SK-N-SH (cell line): ENCODE results near the gene STIM1. TPM values are rescaled to one million over a fixed set of nuclear protein-coding genes. Genes with fewer than 3 reads are reported as not detected.

Experiments used
- CTCF ChIA-PET: fragments of 300-600, 350-600 bp; formaldehyde crosslinking; extraction: SDS; loops from one replicate; lab custom pipeline; 2021; lab: Yijun Ruan, JAX
- POLR2A ChIA-PET: fragments of 350-600 bp; sonication (Branson Sonifier 250); formaldehyde crosslinking; extraction: SDS; loops from one replicate; lab custom pipeline; 2020; ENCODE audit warnings: antibody characterized with exemption, inconsistent platforms; lab: Yijun Ruan, JAX
- DNase-seq: peaks from one replicate; pipeline ENCODE4 v3.0.0; 2012
- H2AFZ ChIP-seq: fragments of 200-600 bp; sonication (generic); 2 replicates; pipeline ENCODE4 v1.8.1; 2016; ENCODE audit warnings: antibody characterized with exemption, mild to moderate bottlenecking, low read depth
- H3F3A ChIP-seq: fragments of 200-600 bp; sonication (generic); replicated peaks from 2 replicates; pipeline ENCODE3; 2016; ENCODE audit warnings: antibody characterized with exemption, mild to moderate bottlenecking; ENCODE audit not compliant: insufficient read depth
- H3K27ac ChIP-seq, 2 experiments: fragments of 200-500 bp in 1 of 2; fragments of 200-600 bp in 1 of 2; sonication (Bioruptor generic) in 1 of 2; sonication (generic), shearing (Covaris generic) in 1 of 2; 2 replicates each; pipeline versions ENCODE4 v1.5.1 to v1.6.1; 2014 to 2016; ENCODE audit warnings: low read depth in 2 of 2, inconsistent platforms in 1 of 2, low read length in 1 of 2, mild to moderate bottlenecking in 1 of 2, mixed read lengths in 1 of 2
- H3K27me3 ChIP-seq: fragments of 200-600 bp; sonication (generic), shearing (Covaris generic); 2 replicates; pipeline ENCODE4 v1.6.1; 2016; ENCODE audit warnings: mixed run types; ENCODE audit not compliant: insufficient read depth
- H3K36me3 ChIP-seq, 2 experiments: fragments of 200-500 bp in 1 of 2; fragments of 200-600 bp in 1 of 2; sonication (Bioruptor generic) in 1 of 2; sonication (generic) in 1 of 2; replicated peaks in 1 of 2; 2 replicates each; pipeline versions ENCODE3 to v1.5.1; 2014 to 2016; ENCODE audit warnings: low read length in 1 of 2, mild to moderate bottlenecking in 1 of 2; ENCODE audit not compliant: insufficient read depth in 2 of 2, control insufficient read depth in 1 of 2
- H3K4me1 ChIP-seq, 2 experiments: fragments of 200-500 bp in 1 of 2; fragments of 200-600 bp in 1 of 2; sonication (Bioruptor generic) in 1 of 2; sonication (generic), shearing (Covaris generic) in 1 of 2; 2 replicates each; pipeline versions ENCODE4 v1.5.1 to v1.6.1; 2014 to 2016; ENCODE audit warnings: low read depth in 1 of 2, low read length in 1 of 2, mixed run types in 1 of 2; ENCODE audit not compliant: insufficient read depth in 2 of 2, control insufficient read depth in 1 of 2
- H3K4me2 ChIP-seq: fragments of 200-600 bp; sonication (generic), shearing (Covaris generic); 2 replicates; pipeline ENCODE4 v1.6.1; 2017; ENCODE audit warnings: mixed run types
- H3K4me3 ChIP-seq, 2 experiments: fragments of 200-500 bp in 1 of 2; fragments of 200-600 bp in 1 of 2; sonication (Bioruptor generic) in 1 of 2; sonication (generic), shearing (Covaris generic) in 1 of 2; 2 replicates each; pipeline versions ENCODE4 v1.5.1 to v1.8.1; 2014 to 2016; ENCODE audit warnings: low read depth in 2 of 2, inconsistent platforms in 1 of 2, low read length in 1 of 2, mild to moderate bottlenecking in 1 of 2, mixed read lengths in 1 of 2, moderate library complexity in 1 of 2
- H3K79me2 ChIP-seq: fragments of 200-600 bp; sonication (generic); 2 replicates; pipeline ENCODE4 v1.8.1; 2017; ENCODE audit warnings: mild to moderate bottlenecking; ENCODE audit not compliant: insufficient read depth
- H3K9ac ChIP-seq: fragments of 200-600 bp; sonication (generic); 2 replicates; pipeline ENCODE4 v1.6.1; 2017; ENCODE audit warnings: mixed run types
- H3K9me2 ChIP-seq: fragments of 200-600 bp; sonication (generic); 2 replicates; pipeline ENCODE4 v1.6.1; 2017; ENCODE audit warnings: mixed run types
- H3K9me3 ChIP-seq: fragments of 200-600 bp; sonication (generic); 2 replicates; pipeline ENCODE4 v1.6.1; 2017; ENCODE audit warnings: mixed run types, mild to moderate bottlenecking, moderate library complexity
- H4K20me1 ChIP-seq: fragments of 200-600 bp; sonication (generic); 2 replicates; pipeline ENCODE4 v1.6.1; 2017; ENCODE audit warnings: mild to moderate bottlenecking, mixed run types; ENCODE audit not compliant: insufficient read depth
- GABPA ChIP-seq: IDR thresholded peaks from 2 replicates; pipeline ENCODE4 v1.4.0; 2012; ENCODE audit warnings: low read depth, mild to moderate bottlenecking
- JUND ChIP-seq: IDR thresholded peaks from 2 replicates; pipeline ENCODE4 v1.4.0; 2012
- MXI1 ChIP-seq: IDR thresholded peaks from 2 replicates; pipeline ENCODE4 v1.6.1; 2012; ENCODE audit warnings: mild to moderate bottlenecking, low read depth, low read length, improper control_type of control experiment
- RAD21 ChIP-seq: IDR thresholded peaks from 2 replicates; pipeline ENCODE4 v1.6.1; 2012; ENCODE audit warnings: mild to moderate bottlenecking, low read length
- RXRA ChIP-seq: IDR thresholded peaks from 2 replicates; pipeline ENCODE4 v1.4.0; 2012; ENCODE audit warnings: low read depth, mild to moderate bottlenecking, borderline replicate concordance
- SMC3 ChIP-seq: IDR thresholded peaks from 2 replicates; pipeline ENCODE4 v1.6.1; 2012; ENCODE audit warnings: low read depth, low read length, improper control_type of control experiment
- TCF12 ChIP-seq: IDR thresholded peaks from 2 replicates; pipeline ENCODE4 v1.4.0; 2012
- WGBS: methylation state at CpG from one replicate; pipeline ENCODE4 v1.1.6; 2017; ENCODE audit warnings: low lambda C conversion rate; 5-methylcytosine and 5-hydroxymethylcytosine counted together
- polyA plus RNA-seq, 3 experiments: library from polyadenylated mRNA; depleted of rRNA; stranded (reverse); fragments of >200 nt; gene quantifications; 2 replicates each; pipeline ENCODE4 v1.2.3, GENCODE V29; 2012
- TF ChIP-seq, protein P1 (sequence below): fragments of 200-600 bp; sonication (generic); IDR thresholded peaks from 2 replicates; pipeline ENCODE4 v1.6.1; 2017; ENCODE audit warnings: antibody characterized with exemption, mild to moderate bottlenecking, moderate library complexity
- TF ChIP-seq, protein P2 (sequence below): IDR thresholded peaks from 2 replicates; pipeline ENCODE4 v1.4.0; 2012; ENCODE audit warnings: low read depth
- TF ChIP-seq, protein P3 (sequence below): IDR thresholded peaks from 2 replicates; pipeline ENCODE4 v1.6.1; 2012; ENCODE audit warnings: mild to moderate bottlenecking, low read depth, low read length, moderate library complexity

The STIM1 gene
- polyA plus RNA-seq, 1 of the 3 experiments (the other 2 are of a cell fraction), result 29.5 TPM

DNA sequence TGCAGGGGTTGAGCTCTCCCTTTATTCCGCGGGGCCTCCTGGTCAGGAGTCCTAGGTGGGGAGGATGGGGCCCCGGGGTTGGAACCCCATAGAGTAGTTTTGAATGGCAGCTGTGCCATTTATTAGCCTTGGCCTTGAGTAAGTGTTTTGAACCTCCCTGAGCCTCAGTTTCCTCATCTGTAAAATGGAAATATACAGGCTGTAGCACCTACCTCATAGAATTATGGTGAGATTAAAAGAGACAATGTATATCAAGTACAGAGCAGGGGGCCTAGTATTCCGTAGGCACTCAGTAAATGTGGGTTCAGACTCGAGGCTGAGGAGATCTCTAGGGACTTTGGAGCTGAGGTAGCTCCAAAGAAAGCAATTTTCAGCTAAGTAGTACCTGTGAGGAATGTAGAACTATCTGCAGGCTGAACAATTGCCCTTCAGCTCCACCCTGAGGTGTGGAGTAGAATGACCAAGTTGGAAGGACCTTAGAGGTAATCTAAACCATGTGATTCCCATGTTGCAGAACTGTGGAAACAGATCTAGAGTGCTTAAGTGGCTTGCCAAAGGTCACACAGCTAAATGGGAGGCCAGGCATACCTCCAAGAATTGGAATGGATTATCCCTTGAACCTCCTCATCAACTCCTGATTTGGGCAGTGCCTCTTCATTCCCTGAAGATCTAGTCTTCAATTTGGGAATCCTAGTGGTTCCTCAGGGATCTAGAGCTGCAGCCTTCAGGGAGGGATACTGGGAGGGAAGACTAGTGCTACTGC is 46.4 kb upstream of the STIM1 start:
- Histone ChIP-seq H3K4me1 (peaks cover 3 to 8% of the 10 kb centered on the region in 2 experiments; a peak in 3 of 4 replicates), H3K9ac (peak overlapping the region; percentile 72), H2AFZ (peak overlapping the region; percentile 97), H3K4me2 (peak overlapping the region; percentile 98), H3K27ac (peak overlapping the region in 1 of 2 experiments; percentile 24; a peak in 1 of 4 replicates), H3K36me3 (no peaks in the 10 kb centered on the region), H3K79me2 (no peaks in the 10 kb centered on the region), H3K4me3 (peak overlapping the region; percentile 70 to 83), H3K9me3 (no peaks in the 10 kb centered on the region), H4K20me1 (no peaks in the 10 kb centered on the region), H3F3A (peaks cover 9% of the 10 kb centered on the region), H3K27me3 (no peaks in the 10 kb centered on the region), H3K9me2 (no peaks in the 10 kb centered on the region)
- DNase-seq, result peak; percentile 68
- TF ChIP-seq SMC3 (peak; percentile 20; the same call in 1 of the 2 replicates), MXI1 (0 out of 2 replicates have a peak, but pooled peaks have one; percentile 23), GABPA (no peak), JUND (no peak), RXRA (no peak), RAD21 (peak; percentile 69), TCF12 (peak; percentile 47; the same call in 1 of the 2 replicates)
- TF ChIP-seq, protein P1, sequence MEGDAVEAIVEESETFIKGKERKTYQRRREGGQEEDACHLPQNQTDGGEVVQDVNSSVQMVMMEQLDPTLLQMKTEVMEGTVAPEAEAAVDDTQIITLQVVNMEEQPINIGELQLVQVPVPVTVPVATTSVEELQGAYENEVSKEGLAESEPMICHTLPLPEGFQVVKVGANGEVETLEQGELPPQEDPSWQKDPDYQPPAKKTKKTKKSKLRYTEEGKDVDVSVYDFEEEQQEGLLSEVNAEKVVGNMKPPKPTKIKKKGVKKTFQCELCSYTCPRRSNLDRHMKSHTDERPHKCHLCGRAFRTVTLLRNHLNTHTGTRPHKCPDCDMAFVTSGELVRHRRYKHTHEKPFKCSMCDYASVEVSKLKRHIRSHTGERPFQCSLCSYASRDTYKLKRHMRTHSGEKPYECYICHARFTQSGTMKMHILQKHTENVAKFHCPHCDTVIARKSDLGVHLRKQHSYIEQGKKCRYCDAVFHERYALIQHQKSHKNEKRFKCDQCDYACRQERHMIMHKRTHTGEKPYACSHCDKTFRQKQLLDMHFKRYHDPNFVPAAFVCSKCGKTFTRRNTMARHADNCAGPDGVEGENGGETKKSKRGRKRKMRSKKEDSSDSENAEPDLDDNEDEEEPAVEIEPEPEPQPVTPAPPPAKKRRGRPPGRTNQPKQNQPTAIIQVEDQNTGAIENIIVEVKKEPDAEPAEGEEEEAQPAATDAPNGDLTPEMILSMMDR, result peak; percentile 53
- TF ChIP-seq, protein P2, sequence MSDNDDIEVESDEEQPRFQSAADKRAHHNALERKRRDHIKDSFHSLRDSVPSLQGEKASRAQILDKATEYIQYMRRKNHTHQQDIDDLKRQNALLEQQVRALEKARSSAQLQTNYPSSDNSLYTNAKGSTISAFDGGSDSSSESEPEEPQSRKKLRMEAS, result peak; percentile 30; the same call in 1 of the 2 replicates
- TF ChIP-seq, protein P3, sequence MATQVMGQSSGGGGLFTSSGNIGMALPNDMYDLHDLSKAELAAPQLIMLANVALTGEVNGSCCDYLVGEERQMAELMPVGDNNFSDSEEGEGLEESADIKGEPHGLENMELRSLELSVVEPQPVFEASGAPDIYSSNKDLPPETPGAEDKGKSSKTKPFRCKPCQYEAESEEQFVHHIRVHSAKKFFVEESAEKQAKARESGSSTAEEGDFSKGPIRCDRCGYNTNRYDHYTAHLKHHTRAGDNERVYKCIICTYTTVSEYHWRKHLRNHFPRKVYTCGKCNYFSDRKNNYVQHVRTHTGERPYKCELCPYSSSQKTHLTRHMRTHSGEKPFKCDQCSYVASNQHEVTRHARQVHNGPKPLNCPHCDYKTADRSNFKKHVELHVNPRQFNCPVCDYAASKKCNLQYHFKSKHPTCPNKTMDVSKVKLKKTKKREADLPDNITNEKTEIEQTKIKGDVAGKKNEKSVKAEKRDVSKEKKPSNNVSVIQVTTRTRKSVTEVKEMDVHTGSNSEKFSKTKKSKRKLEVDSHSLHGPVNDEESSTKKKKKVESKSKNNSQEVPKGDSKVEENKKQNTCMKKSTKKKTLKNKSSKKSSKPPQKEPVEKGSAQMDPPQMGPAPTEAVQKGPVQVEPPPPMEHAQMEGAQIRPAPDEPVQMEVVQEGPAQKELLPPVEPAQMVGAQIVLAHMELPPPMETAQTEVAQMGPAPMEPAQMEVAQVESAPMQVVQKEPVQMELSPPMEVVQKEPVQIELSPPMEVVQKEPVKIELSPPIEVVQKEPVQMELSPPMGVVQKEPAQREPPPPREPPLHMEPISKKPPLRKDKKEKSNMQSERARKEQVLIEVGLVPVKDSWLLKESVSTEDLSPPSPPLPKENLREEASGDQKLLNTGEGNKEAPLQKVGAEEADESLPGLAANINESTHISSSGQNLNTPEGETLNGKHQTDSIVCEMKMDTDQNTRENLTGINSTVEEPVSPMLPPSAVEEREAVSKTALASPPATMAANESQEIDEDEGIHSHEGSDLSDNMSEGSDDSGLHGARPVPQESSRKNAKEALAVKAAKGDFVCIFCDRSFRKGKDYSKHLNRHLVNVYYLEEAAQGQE, result no peak
- CTCF ChIA-PET, result interaction anchor here (0.6 to 3.7 kb wide), 17 partner anchors 8 to 264 kb away, joined by 3 to 34 read pairs (median 5); partner anchors contain the start of genes NUP98, RHOG and STIM1
- POLR2A ChIA-PET, result interaction anchor here (1.2 kb wide), 1 partner anchor 32 kb away, joined by 5 read pairs; no protein-coding TSS in a partner anchor
- WGBS, result 15% methylated on average over 3 of the region's 5 CpGs
